GM18505 (cell line): ENCODE measurements around the gene OSBP2.
"Not testable (repeated sequence)": the region's sequence is repeated elsewhere in the genome, so short reads cannot be mapped to it uniquely, and the experiment has no call there.

Experiments used
- ATAC-seq: cut with Tn5 transposase; IDR thresholded peaks from one replicate; pipeline ENCODE4 v1.9.1; 2021; ENCODE audit not compliant: unreplicated experiment
- POLR2A ChIP-seq: IDR thresholded peaks from 4 replicates; pipeline ENCODE4 v1.6.1; 2011; ENCODE audit warnings: borderline replicate concordance; ENCODE audit not compliant: insufficient read depth, insufficient read length; ENCODE audit errors: extremely low read depth

OSBP2 gene

DNA sequence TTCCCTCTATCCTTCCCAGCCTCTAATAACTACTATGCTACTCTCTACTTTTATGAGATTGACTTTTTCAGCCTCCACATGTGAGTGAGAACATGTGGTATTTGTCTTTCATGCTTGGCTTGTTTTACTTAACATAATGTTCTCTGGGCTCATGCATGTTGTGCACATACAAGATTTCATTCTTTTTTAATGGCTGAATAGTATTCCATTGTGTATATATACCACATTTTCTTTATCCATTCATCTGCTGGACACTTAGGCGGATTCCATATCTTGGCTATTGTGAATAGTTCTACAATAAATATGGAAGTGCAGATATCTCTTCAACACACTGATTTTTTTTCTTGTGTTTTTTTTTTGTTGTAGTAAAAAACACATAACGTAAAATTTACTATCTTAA lies 19.4 kb downstream of the OSBP2 start:
- no peak for ATAC-seq
- no peak for TF ChIP-seq POLR2A

DNA sequence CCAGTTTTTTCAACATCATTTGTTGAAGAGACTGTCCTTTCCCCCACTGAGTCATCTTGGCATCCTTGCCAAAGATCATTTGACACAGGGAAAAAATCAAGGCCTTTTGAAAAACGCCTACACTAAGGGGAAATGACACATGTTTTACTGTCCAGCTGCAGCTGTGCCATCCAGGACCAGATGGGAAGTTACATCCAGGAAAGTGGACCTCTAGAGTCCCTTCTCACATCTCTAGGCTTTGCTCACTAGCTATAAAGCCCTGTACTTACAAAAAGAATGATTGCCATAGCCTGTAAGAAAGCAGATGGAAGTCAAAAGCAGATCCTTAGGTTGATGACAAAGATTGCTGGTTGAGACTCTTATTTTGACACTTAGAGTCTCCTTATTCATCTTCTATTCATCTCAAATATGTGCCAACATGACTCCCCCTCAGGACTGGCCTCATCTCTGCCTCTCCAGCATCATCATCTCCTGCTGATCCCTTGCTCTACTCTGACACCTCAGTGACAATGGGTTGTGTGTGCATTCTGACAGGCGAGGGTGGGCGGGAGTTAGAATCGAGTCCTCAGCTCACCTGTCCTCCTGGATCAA lies 22.8 kb downstream of the OSBP2 start:
- no peak for TF ChIP-seq POLR2A
- ATAC-seq: no peak

DNA sequence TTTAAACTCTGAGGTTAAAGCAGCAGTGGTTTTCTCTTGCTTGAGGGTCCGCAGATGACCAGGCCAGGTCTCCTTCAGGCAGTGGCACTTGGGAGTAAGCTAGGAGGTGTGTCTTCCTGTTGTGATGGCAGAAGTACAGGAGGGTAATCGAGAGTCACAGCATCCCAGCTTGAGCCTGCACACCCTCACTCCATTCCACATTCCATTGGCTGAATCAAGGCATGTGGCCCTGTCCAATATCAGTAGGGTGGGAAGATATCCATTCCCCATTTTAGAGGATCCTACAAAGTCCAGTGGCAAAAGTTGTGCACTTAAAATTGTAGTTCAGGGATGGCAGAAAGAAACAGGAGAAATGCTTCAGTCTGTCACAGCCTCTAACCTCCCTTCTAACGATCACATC lies 23.3 kb downstream of the OSBP2 start:
- no peak for ATAC-seq
- no peak for TF ChIP-seq POLR2A

DNA sequence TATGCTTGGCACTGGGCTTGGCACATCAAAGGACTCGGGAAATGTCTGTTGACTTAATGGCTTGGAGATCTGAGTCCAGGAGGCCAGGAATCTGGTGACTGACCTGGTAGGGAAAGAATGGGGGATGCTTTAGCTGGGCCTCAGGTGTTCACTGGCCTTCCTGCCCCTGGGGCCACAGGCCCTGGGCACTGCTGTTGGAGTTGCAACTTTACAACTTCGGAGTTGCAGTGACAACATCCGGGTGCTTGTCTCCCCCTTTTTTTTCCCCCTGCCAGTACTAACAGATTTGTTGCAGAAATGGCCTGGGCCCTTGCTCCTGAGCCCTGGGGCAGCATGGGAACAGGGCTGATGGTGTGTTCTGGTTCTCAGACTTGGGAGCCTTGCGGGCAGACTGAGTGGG lies 23.8 kb downstream of the OSBP2 start:
- TF ChIP-seq POLR2A: no peak
- ATAC-seq: no peak

DNA sequence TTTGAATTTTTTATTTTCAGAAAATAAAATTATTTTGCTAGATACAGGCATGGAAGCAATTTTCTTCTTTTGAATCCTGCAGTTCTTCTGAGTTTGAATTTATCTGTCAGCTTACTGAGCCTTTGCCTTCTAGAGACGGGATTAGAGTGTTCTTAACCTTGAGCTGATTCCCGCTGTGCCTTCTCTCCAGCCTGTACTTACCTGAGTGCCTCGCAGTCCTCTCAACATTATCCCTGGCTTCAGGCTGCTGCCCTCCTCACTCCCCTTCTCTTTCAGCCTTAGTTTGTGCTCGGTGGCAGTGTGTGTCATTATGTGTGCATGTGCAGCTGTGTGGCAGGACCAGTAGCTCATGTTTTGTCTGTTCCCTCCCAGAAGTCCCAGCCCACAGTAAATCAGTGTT lies 24.3 kb downstream of the OSBP2 start:
- no peak for TF ChIP-seq POLR2A
- no peak for ATAC-seq

DNA sequence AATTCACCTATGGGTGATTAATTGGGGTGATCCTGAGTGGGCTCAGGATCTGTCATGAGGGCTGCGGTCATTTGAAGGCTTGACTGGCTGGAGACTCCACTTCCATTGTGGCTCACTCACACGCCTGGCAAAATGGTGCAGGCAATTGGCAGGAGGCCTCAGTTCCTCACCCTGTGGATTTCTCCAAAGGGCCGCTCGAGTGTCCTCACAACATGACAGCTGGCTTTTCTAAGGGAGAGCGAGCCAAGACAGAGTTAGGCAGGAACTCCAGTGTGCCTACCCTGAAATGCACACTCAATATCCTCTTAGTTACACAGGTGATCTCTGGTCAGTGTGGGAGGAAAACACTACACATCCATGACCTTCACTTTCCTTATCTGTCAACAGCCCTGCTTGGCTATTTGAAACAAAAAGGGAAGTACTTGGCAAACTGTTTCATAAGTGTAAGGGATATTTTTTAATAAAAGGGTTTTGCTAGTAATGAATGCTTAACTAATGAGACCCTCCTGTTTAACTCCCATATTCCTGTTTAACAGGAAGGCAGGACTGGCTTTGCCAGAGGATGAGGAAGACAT lies 25.7 kb downstream of the OSBP2 start:
- ATAC-seq: no peak

DNA sequence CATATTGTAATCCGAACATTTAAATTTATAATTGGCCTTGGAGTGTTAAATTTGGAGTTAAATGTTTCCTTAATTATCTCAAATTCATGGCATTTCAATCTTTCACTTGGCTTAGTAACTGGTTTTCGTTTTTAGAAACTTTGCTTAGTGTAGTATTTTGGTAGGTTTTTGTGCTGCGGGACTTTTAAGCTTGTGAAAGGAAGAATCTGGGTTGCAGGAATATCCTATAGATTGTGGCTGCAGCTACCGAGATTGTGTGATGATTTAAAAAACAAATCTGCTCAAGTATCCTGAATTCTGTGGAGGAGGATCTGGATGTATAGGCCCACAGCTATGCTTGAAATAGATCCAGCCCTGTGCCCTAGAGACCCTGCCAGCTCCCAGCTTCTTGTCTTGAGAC lies 27.1 kb downstream of the OSBP2 start:
- no peak for ATAC-seq
- TF ChIP-seq POLR2A: no peak

More for the DNA sequence above, 25.7 kb downstream of the OSBP2 start:
- no peak for TF ChIP-seq POLR2A

DNA sequence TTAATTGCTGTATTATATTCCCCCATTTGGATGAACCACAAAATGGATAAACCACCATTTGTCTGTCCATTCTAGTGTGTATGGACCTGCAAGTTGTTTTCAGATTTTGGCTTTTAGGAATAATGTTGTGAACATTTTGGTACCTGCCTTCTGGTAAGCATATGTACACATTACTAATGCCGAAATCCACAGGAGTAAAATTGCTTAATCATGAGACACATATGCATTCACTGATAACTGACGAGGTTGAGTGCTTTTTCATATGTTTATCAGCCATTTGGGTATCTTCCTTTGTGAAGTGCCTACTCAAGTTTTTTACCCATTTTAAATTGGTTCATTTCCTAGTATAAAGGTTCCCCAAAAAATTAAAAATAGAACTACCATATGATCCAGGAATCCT lies 34.2 kb downstream of the OSBP2 start:
- TF ChIP-seq POLR2A: no peak
- no peak for ATAC-seq

DNA sequence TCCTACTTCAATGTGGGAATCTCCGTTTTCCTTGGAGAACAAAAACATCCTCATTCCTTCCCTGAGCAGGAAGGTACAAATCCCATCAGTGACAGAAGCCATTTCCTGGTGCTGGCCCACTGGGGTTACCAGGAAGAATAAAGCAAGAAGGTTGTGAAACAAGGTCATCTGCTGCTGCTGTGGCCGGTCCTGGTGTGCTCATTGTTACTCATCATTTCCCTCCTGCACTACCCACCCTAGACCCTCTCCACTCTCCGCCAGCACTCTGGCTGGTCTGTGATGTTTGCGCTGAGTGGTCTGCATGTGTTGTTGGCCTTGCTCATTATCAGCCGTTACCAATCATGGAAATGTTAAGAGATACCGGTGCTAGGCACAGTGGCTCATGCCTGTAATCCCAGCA lies 37.0 kb downstream of the OSBP2 start:
- TF ChIP-seq POLR2A: no peak
- no peak for ATAC-seq

DNA sequence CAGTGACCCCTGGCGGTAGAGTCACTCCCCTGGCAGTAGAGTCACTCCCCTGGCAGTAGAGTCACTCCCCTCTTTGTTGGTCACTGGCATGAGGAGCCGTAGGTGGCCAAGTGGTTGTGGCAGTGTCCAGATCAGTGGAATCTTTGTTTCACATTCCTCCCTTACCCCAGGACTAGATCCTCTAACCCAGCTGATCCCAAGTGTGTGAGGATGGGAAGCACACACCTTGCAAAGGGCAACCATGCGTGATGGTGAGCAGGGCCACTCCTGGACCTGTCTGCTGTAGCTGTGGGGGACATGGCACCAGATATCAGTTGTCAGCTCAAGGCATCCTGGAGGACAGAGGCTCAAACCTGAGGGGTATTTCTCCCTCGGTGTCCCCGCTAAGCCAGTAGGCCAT lies 37.8 kb downstream of the OSBP2 start:
- no peak for TF ChIP-seq POLR2A
- ATAC-seq: no peak

DNA sequence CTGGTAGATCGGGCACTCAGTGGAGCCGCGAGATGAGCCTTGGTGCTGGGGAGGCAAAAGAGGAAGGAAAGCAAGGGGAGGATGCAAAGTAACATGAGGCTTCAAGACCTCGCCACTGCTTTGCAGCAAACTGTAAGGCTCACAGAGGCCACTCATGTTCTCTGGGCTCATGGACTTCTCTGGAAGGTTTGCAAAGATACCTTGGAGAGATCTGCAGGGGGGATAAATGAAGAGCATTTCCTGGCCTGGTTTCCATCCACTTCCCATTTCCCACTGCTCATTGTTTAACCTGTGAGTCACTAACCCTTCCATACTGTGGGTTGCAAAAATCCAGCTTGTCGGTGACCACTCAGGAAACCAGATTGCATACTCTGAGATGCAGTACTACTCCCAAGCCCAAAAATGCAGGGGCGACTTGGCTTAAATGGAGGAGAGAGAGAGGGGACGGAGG lies 38.5 kb downstream of the OSBP2 start:
- no peak for ATAC-seq
- no peak for TF ChIP-seq POLR2A

DNA sequence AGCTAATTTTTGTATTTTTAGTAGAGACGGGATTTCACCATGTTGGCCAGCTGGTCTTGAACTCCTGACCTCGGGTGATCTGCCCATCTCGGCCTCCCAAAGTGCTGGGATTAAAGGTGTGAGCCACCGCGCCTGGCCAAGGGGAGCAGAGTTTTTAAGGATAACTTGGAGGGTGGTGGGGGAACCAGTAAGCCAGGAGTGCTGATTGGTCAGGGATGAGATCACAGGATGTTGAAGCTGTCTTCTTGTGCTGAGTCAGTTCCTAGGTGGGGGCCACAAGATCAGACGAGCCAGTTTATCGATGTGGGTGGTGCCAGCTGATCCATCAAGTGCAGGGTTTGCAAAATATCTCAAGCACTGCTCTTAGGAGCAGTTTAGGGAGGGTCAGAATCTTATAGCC lies 45.3 kb downstream of the OSBP2 start:
- not testable (repeated sequence) for ATAC-seq

DNA sequence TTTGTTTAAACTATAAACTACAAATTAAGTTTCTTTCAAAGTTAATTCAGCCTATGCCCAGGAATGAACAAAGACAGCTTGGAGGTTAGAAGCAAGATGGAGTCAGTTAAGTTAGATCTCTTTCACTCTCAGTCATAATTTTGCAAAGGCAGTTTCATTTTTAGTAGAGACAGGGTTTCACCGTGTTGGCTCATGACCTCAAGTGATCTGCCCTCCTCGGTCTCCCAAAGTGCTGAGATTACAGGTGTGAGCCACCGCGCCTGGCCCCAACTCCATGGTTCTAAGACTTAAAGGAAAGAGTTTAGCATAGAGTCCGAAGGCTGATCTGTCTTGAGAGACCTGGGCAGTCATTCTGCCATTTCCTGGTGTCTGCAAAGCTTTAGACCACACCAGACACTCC lies 45.8 kb downstream of the OSBP2 start:
- not testable (repeated sequence) for ATAC-seq

DNA sequence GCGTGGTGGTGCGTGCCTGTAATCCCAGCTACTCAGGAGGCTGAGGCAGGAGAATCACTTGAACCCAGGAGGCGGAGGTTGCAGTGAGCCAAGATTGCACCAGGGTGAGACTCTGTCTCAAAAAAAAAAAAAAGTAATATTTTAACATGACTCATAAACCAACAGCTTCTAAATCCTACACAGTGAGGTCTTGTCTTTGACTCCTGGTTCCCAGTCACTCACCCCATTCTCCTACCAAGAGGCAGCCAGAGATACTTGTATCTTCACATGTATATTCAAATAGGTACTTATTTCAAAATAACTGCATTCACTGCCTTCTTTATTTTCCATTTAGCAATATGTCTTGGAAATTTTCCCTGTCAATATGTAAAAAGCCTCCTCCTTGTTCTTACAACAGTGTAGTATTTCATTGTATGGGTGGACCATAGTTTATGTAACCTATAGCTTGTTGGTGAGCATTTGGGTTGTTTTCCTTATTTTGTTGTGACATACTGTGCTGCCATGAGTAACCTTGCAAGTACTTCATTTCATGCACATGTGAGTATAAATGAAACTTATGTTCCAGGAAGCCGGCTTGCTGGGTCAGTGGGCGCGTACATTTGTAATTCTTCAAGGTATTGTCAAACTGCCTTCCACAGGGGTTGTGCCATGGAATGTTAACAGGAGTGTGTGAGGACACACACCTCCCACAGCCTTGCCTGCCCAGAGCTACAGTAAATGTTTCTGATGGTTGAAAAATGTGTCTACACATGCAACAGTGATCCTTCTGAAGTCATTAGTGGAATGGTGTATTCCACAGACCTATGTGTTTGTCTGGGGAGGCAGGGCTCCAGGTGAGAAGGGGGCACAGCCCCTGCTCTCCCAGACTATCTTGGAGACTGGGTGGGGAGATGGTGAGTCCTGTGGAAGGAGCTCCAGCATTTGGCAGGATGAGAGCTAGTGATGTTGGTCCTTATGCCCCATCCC lies 47.9 kb downstream of the OSBP2 start:
- TF ChIP-seq POLR2A: no peak
- no peak for ATAC-seq
